K562 (cell line): ENCODE data around the gene TGM5. TPM values are rescaled to one million over a fixed set of nuclear protein-coding genes. Genes with fewer than 3 reads are reported as not detected.

ENCODE experiments used
- CBX1 ChIP-seq: sonication (generic); IDR thresholded peaks from 2 replicates; pipeline ENCODE4 v1.6.1; 2016; ENCODE audit warnings: antibody characterized with exemption, low read depth, mild to moderate bottlenecking
- CBX8 ChIP-seq: fragments of 200-600 bp; sonication (generic); IDR thresholded peaks from 2 replicates; pipeline ENCODE4 v1.6.1; 2012; ENCODE audit warnings: borderline replicate concordance, mixed run types, low read depth, mild to moderate bottlenecking, moderate library complexity, mixed read lengths, low read length, control low read depth, inconsistent platforms; ENCODE audit not compliant: poor library complexity, severe bottlenecking; ENCODE audit errors: extremely low read depth
- DPF2 ChIP-seq: fragments of 450-650 bp; IDR thresholded peaks from 2 replicates; pipeline ENCODE4 v1.6.1; 2016
- ELF2 ChIP-seq: fragments of 250-450 bp; sonication (Bioruptor Pico); IDR thresholded peaks from 2 replicates; pipeline ENCODE4 v1.5.0; 2021; ENCODE audit warnings: mild to moderate bottlenecking
- ERF ChIP-seq: fragments of 450-650 bp; formaldehyde crosslinking; IDR thresholded peaks from 2 replicates; pipeline ENCODE4 v1.4.0; 2020; ENCODE audit warnings: mild to moderate bottlenecking, mixed read lengths
- FOXK1 ChIP-seq: sonication (generic); formaldehyde crosslinking; IDR thresholded peaks from 2 replicates; pipeline ENCODE4 v1.8.0; 2022; ENCODE audit warnings: missing genetic modification reagents, mild to moderate bottlenecking, borderline replicate concordance
- HCFC1 ChIP-seq: IDR thresholded peaks from 2 replicates; pipeline ENCODE4 v1.6.1; 2012; ENCODE audit warnings: low read depth, low read length, improper control_type of control experiment
- HNRNPL ChIP-seq: fragments of 200-400 bp; formaldehyde crosslinking; IDR thresholded peaks from 2 replicates; pipeline ENCODE4 v1.6.1; 2017; ENCODE audit warnings: low read depth, mild to moderate bottlenecking, low read length
- HOXB6 ChIP-seq: fragments of 250-450 bp; sonication (Bioruptor Pico); IDR thresholded peaks from 2 replicates; pipeline ENCODE4 v1.5.1; 2022; ENCODE audit warnings: mild to moderate bottlenecking, borderline replicate concordance
- KLF13 ChIP-seq: fragments of 450-650 bp; IDR thresholded peaks from 2 replicates; pipeline ENCODE4 v1.6.1; 2016; ENCODE audit warnings: missing genetic modification characterization, low read depth, mild to moderate bottlenecking, missing compliant biosample characterization, moderate library complexity, borderline replicate concordance
- NBN ChIP-seq: fragments of 450-650 bp; IDR thresholded peaks from 2 replicates; pipeline ENCODE4 v1.6.1; 2016; ENCODE audit warnings: low read depth, mild to moderate bottlenecking
- NCOA2 ChIP-seq, 2 experiments: fragments of 450-650 bp; IDR thresholded peaks; 2 replicates each; pipeline ENCODE4 v1.6.1; 2018; ENCODE audit warnings: mild to moderate bottlenecking in 2 of 2, moderate library complexity in 1 of 2; ENCODE audit not compliant: partially characterized antibody in 2 of 2
- NUFIP1 ChIP-seq: fragments of 450-650 bp; IDR thresholded peaks from 2 replicates; pipeline ENCODE4 v1.6.1; 2018; ENCODE audit not compliant: partially characterized antibody
- TEAD2 ChIP-seq: fragments of 450-650 bp; IDR thresholded peaks from 2 replicates; pipeline ENCODE4 v1.6.1; 2016; ENCODE audit warnings: missing genetic modification characterization, control low read depth, missing compliant biosample characterization
- ZNF444 ChIP-seq: fragments of 250-450 bp; sonication (Bioruptor Pico); IDR thresholded peaks from 2 replicates; pipeline ENCODE4 v1.4.0; 2020; ENCODE audit warnings: mild to moderate bottlenecking, moderate library complexity
- ZNF717 ChIP-seq: fragments of 250-450 bp; sonication (Bioruptor Pico); IDR thresholded peaks from 2 replicates; pipeline ENCODE4 v1.5.0; 2021
- ZSCAN29 ChIP-seq: fragments of 450-650 bp; IDR thresholded peaks from 2 replicates; pipeline ENCODE4 v1.6.1; 2017
- polyA plus RNA-seq, 8 experiments: library from polyadenylated mRNA; depleted of rRNA in 4 of 8; stranded (reverse) in 5 of 8; unstranded in 3 of 8; fragments of >200 nt; fragmentation: Nextera tagmentation in 2 of 8; fragmentation: Illumina TruSeq in 1 of 8; extraction: Ambion mirVana in 2 of 8; extraction: Trizol in 1 of 8; gene quantifications; 2 replicates each; pipeline versions ENCODE4 v1.2.1 to v1.2.3, GENCODE V29; 2011 to 2014; ENCODE audit warnings: inconsistent platforms in 1 of 8, missing spikeins in 1 of 8
- total RNA-seq, 7 experiments: library from RNA; depleted of rRNA in 6 of 7; stranded (reverse); fragments of >200 nt in 6 of 7; fragmentation: Illumina TruSeq in 2 of 7; extraction: Trizol in 2 of 7; gene quantifications; 2 replicates each; pipeline versions ENCODE4 v1.2.1 to v1.2.3, GENCODE V29; 2011 to 2021; ENCODE audit warnings: low replicate concordance in 1 of 7
- TF ChIP-seq, protein P1 (sequence below): sonication (generic); formaldehyde crosslinking; IDR thresholded peaks from 2 replicates; pipeline ENCODE4 v1.8.1; 2022; ENCODE audit warnings: missing genetic modification reagents
- TF ChIP-seq, protein P2 (sequence below): IDR thresholded peaks from 2 replicates; pipeline ENCODE4 v1.6.1; 2011; ENCODE audit not compliant: insufficient read length; ENCODE audit errors: extremely low read depth
- TF ChIP-seq, protein P3 (sequence below): fragments of 250-450 bp; sonication (Bioruptor Pico); IDR thresholded peaks from 2 replicates; pipeline ENCODE4 v1.4.0; 2020; ENCODE audit warnings: mild to moderate bottlenecking, moderate library complexity
- TF ChIP-seq, protein P4 (sequence below): fragments of 250-450 bp; sonication (Bioruptor Pico); IDR thresholded peaks from 2 replicates; pipeline ENCODE4 v1.4.0; 2020; ENCODE audit warnings: mild to moderate bottlenecking, moderate library complexity

The TGM5 gene
- total and polyA plus RNA-seq, 9 of the 15 experiments (the other 6 are each of a cell fraction or from before 2014, with no cell fraction given), result 0.03 to 0.10 (median 0.07) TPM; not detected in 6

DNA sequence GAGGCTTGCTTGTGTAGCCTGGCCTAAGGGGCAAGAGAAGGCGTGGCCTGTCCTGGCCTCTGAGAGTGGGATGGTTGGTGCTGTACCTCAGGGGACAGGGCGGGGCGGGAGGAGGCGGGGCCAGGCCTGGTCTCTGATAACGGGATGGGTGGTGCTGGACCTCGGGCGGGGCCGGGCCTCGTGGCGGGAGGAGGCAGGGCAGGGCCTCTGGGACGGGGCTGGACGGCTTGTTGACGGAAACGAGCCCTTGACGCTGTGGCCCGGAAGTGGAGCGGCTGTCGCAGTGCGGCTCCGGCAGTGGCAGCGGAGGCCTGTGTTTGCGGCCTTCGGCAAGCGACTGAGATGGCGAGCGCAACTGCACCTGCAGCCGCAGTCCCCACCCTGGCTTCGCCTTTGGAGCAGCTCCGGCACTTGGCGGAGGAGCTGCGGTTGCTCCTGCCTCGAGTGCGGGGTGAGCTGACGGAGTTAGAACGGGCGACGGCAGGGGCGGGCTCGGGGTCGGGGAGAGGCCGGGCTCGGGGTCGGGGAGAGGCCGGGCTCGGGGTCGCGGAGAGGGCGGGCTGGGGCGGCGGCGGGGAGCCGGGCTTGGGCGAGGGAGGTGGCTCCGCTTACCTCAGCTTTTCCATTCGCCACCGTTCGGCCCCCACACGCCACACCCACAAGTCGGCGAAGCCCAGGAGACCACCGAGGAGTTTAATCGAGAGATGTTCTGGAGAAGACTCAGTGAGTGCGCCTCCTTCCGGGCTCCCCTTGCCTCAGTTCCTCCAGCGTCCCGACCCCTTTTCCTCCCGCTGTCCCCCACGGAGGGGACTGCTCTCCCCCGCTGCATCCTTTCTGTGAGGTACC is 81.3 kb downstream of the TGM5 start, which contains the start of gene CCNDBP1 (continued):
- no peak for TF ChIP-seq ZNF444
- TF ChIP-seq NBN, result no peak
- TF ChIP-seq TEAD2, result no peak
- TF ChIP-seq HNRNPL, result no peak; the same call in 1 of the 2 replicates
- TF ChIP-seq ELF2 (CRISPR knock-in tag), result peak; percentile 91
- no peak for TF ChIP-seq NUFIP1
- TF ChIP-seq NCOA2 (IDR thresholded peaks at IDR 0.05; ENCODE audit: partially characterized antibody in 2 of 2), result no peak
- TF ChIP-seq KLF13 (tag), result 0 out of 2 replicates have a peak, but pooled peaks have one; percentile 39
- TF ChIP-seq CBX8, result no peak
- no peak; the same call in 1 of the 2 replicates for TF ChIP-seq ERF
- TF ChIP-seq HCFC1, result peak; percentile 63
- TF ChIP-seq HOXB6 (CRISPR knock-in tag), result no peak
- TF ChIP-seq DPF2, result no peak
- TF ChIP-seq ZSCAN29, result no peak
- peak; percentile 80; the same call in 1 of the 2 replicates for TF ChIP-seq CBX1
- peak; percentile 98 for TF ChIP-seq FOXK1 (CRISPR knock-in tag)
- TF ChIP-seq, protein P1, sequence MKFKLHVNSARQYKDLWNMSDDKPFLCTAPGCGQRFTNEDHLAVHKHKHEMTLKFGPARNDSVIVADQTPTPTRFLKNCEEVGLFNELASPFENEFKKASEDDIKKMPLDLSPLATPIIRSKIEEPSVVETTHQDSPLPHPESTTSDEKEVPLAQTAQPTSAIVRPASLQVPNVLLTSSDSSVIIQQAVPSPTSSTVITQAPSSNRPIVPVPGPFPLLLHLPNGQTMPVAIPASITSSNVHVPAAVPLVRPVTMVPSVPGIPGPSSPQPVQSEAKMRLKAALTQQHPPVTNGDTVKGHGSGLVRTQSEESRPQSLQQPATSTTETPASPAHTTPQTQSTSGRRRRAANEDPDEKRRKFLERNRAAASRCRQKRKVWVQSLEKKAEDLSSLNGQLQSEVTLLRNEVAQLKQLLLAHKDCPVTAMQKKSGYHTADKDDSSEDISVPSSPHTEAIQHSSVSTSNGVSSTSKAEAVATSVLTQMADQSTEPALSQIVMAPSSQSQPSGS (CRISPR knock-in tag), result 0 out of 2 replicates have a peak, but pooled peaks have one; percentile 40
- TF ChIP-seq, protein P2, sequence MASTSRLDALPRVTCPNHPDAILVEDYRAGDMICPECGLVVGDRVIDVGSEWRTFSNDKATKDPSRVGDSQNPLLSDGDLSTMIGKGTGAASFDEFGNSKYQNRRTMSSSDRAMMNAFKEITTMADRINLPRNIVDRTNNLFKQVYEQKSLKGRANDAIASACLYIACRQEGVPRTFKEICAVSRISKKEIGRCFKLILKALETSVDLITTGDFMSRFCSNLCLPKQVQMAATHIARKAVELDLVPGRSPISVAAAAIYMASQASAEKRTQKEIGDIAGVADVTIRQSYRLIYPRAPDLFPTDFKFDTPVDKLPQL, result no peak
- TF ChIP-seq, protein P3, sequence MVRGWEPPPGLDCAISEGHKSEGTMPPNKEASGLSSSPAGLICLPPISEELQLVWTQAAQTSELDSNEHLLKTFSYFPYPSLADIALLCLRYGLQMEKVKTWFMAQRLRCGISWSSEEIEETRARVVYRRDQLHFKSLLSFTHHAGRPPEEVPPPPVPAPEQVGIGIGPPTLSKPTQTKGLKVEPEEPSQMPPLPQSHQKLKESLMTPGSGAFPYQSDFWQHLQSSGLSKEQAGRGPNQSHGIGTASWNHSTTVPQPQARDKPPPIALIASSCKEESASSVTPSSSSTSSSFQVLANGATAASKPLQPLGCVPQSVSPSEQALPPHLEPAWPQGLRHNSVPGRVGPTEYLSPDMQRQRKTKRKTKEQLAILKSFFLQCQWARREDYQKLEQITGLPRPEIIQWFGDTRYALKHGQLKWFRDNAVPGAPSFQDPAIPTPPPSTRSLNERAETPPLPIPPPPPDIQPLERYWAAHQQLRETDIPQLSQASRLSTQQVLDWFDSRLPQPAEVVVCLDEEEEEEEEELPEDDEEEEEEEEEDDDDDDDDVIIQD (CRISPR knock-in tag), result no peak
- TF ChIP-seq, protein P4, sequence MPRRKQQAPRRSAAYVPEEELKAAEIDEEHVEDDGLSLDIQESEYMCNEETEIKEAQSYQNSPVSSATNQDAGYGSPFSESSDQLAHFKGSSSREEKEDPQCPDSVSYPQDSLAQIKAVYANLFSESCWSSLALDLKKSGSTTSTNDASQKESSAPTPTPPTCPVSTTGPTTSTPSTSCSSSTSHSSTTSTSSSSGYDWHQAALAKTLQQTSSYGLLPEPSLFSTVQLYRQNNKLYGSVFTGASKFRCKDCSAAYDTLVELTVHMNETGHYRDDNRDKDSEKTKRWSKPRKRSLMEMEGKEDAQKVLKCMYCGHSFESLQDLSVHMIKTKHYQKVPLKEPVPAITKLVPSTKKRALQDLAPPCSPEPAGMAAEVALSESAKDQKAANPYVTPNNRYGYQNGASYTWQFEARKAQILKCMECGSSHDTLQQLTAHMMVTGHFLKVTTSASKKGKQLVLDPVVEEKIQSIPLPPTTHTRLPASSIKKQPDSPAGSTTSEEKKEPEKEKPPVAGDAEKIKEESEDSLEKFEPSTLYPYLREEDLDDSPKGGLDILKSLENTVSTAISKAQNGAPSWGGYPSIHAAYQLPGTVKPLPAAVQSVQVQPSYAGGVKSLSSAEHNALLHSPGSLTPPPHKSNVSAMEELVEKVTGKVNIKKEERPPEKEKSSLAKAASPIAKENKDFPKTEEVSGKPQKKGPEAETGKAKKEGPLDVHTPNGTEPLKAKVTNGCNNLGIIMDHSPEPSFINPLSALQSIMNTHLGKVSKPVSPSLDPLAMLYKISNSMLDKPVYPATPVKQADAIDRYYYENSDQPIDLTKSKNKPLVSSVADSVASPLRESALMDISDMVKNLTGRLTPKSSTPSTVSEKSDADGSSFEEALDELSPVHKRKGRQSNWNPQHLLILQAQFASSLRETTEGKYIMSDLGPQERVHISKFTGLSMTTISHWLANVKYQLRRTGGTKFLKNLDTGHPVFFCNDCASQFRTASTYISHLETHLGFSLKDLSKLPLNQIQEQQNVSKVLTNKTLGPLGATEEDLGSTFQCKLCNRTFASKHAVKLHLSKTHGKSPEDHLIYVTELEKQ (CRISPR knock-in tag), result peak; percentile 32; the same call in 1 of the 2 replicates
- no peak for TF ChIP-seq ZNF717 (CRISPR knock-in tag)
